OCI-LY7 (cell line): ENCODE data around the gene MSH3.

ENCODE experiments used
- CTCF ChIP-seq: fragments of 200-600 bp; sonication (generic); conservative IDR thresholded peaks from 2 replicates; pipeline ENCODE4 v1.5.1; 2014; ENCODE audit warnings: mild to moderate bottlenecking, antibody characterized with exemption, low read length, moderate library complexity, mixed read lengths
- EZH2phosphoT487 ChIP-seq: fragments of 200-600 bp; sonication (generic); IDR thresholded peaks from 2 replicates; pipeline ENCODE4 v1.6.1; 2018; ENCODE audit warnings: low read depth, borderline replicate concordance, mild to moderate bottlenecking, mixed run types, antibody characterized with exemption, low read length, moderate library complexity, mixed read lengths

GRCh38 chr5:80921026-80921425 is 266.6 kb downstream of the MSH3 start:
- TF ChIP-seq CTCF (no peak), EZH2phosphoT487 (no peak)
